Measurements from ENCODE around the gene KLHDC8A. TPM values are rescaled to one million over a fixed set of nuclear protein-coding genes. Genes with fewer than 3 reads are reported as not detected.
A peak's percentile ranks its signal among the peaks of the same experiment; 100 is the strongest.

Gene KLHDC8A
- total RNA-seq, 4 donors from 2014 or later: not detected

DNA sequence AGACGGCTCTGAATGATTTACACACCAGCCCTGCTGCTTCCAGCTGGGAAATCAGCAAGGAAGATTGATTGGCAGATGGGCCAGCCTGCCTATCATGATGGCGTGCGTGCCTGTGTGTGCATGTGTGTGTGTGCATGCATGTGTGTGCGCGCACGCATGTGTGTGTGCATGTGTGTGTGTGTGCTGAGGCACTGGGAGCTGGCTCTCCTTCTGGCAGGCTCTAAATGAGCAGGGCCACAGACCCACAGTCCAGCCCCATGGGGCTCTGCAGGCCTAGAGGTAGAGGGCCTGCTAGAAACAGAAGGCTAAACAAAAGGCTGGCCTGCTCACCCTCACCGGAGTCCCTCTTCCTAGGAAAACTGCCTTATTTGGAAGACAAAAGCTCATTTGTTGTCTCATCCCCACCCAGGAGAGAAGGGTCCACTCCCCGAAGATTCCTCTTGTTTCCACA is 6.0 kb downstream of the KLHDC8A start:
- DNase-seq (ENCODE audit: low spot score) (no peak), ATAC-seq (ENCODE audit: low FRiP score) (no peak)
- TF ChIP-seq CTCF (IDR thresholded peaks at IDR 0.05): no peak

GRCh38 chr1:205350124-205350523 is 6.6 kb downstream of the KLHDC8A start:
- DNase-seq (ENCODE audit: low spot score) (no peak), ATAC-seq (ENCODE audit: low FRiP score) (no peak)
- TF ChIP-seq CTCF (IDR thresholded peaks at IDR 0.05): no peak

- ATAC-seq (ENCODE audit: low FRiP score) (no peak), DNase-seq (ENCODE audit: low spot score) (no peak)
- TF ChIP-seq CTCF (IDR thresholded peaks at IDR 0.05): no peak
Measured at GRCh38 chr1:205348554-205349487, 7.9 kb downstream of the KLHDC8A start.

GRCh38 chr1:205346956-205347574 is 9.7 kb downstream of the KLHDC8A start:
- ATAC-seq (ENCODE audit: low FRiP score): no peak
- no peak for DNase-seq (ENCODE audit: low spot score)
- TF ChIP-seq CTCF (IDR thresholded peaks at IDR 0.05): no peak

GRCh38 chr1:205345761-205346160 is 11.0 kb downstream of the KLHDC8A start:
- TF ChIP-seq CTCF (IDR thresholded peaks at IDR 0.05): no peak
- DNase-seq (ENCODE audit: low spot score): no peak
- no peak for ATAC-seq (ENCODE audit: low FRiP score)

DNA sequence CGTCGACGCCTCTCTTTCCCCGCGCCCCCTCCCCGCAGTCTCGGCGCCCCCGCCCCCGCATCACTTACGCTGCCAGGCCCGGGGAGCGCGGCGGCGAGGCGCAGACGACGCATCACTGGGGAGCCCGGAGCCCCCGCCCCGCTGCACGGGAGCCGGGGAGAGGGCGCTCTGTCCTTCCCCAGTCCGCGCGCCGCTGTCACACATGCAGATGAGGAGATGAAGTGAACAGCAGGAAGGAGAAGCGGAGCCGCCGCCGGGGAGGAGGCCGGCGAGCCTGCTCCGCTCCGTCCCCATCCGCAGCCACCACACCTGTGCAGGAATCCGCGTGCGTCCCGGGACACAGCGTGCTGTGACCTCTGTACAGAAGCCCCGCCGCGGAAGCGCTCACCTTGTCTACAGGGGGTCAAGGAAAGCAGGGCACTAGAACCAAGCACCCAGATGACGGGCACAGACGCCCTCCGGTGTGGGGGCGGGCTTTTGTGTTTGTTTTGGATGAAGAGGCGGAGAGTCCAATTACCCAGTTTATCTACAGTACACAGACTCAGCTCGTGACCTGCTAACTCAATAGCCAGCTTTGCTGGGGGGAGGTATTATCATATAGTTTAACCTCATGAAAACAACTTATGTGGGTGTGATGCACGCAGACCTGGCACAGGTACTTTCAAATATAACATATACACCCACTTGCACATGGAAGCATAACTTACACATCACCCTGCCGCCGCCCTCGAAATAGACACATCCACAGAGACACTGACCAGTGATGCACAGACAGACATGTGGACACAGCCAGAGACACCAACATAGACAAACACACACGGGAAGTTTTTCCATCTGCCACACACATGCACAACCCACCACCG is 12.4 kb downstream of the KLHDC8A start:
- TF ChIP-seq CTCF (IDR thresholded peaks at IDR 0.05): no peak
- DNase-seq (ENCODE audit: low spot score) (no peak), ATAC-seq (ENCODE audit: low FRiP score) (peak; percentile 24)

All from omental fat pad (tissue), 4 donors.